Measurements from ENCODE around the gene DALRD3.

GRCh38 chr3:48984663-48985062 is 33.7 kb downstream of the DALRD3 start:
- TF ChIP-seq ZNF311 (tag by site-specific recombination; IDR thresholded peaks at IDR 0.05; ENCODE audit: borderline replicate concordance) (no peak), TCF7L2 (IDR thresholded peaks at IDR 0.05; ENCODE audit: borderline replicate concordance, low read depth, low read length) (no peak), HOXD13 (CRISPR knock-in tag; IDR thresholded peaks at IDR 0.05; ENCODE audit: borderline replicate concordance) (no peak), ZNF184 (tag by site-specific recombination; IDR thresholded peaks at IDR 0.05) (no peak), ZBTB11 (tag by site-specific recombination; conservative IDR thresholded peaks at IDR 0.05; ENCODE audit: low read depth) (no peak), TSHZ1 (tag by site-specific recombination; IDR thresholded peaks at IDR 0.05; ENCODE audit: borderline replicate concordance) (no peak), ZNF768 (tag by site-specific recombination; IDR thresholded peaks at IDR 0.05) (no peak), PATZ1 (tag by site-specific recombination; IDR thresholded peaks at IDR 0.05) (no peak), ZFP41 (tag by site-specific recombination; IDR thresholded peaks at IDR 0.05; ENCODE audit: borderline replicate concordance) (no peak)

Data from HEK293 (cell line).